Measurements from ENCODE around the gene HCFC1R1. TPM values are rescaled to one million over a fixed set of nuclear protein-coding genes. Genes with fewer than 3 reads are reported as not detected.

Gene HCFC1R1
- polyA plus RNA-seq, 4 donors, result 54.2 to 86.5 (median 68.9) TPM

GRCh38 chr16:3020604-3021448 is 2.9 kb downstream of the HCFC1R1 start:
- DNase-seq (ENCODE audit: low read depth in 4 of 4, low spot score in 2 of 4), result no peak

- DNase-seq (ENCODE audit: low read depth in 4 of 4, low spot score in 2 of 4), result no peak
Observed at GRCh38 chr16:3020247-3020603, 3.5 kb downstream of the HCFC1R1 start, which contains the start of gene TNFRSF12A. TNFRSF12A (plus strand) TSS chr16:3020368; CDS start chr16:3020398, 30 bp downstream.

GRCh38 chr16:3019594-3020246 is 4.0 kb downstream of the HCFC1R1 start:
- no peak for DNase-seq (ENCODE audit: low read depth in 4 of 4, low spot score in 2 of 4)

DNA sequence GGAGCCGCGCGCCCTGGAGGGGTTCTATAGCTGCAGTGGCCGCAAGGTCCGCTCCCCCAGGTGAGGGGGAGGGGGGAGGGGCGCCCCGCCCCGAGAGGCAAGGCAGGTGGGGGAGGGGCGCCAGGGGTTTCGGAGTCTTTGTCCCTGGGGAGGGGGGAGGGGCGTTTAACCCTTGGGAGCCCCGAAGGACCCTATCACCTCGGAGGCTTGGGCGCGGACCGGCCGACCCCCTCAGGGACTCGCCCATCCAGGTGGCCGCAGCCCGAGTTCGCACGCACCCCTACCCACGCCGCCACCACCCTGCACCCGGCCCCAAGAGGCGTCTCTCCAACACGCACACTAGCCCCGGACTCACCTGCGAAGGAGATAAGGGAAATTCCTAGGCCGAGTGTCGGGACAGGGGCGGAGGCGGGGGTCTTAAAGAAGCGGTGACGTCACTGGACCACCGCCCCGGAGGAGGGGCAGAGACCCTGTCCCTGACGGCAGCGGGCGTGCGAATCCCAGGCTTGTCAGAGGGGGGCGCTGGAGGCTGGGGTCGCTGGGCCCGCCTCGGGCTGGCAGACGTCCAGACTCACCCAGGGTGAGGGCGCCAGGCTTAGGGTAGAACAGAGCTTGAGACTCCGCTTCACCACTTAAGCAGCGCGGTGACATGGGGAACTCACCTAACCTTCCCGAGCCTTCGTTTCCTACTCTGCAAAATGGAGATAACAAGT is 5.8 kb downstream of the HCFC1R1 start, which contains the start of gene CLDN6:
Gene CLDN6 (minus strand): TSS at position 390 of the 713 bp plus-strand sequence. CDS start 2,162 bp downstream, outside the sequence.
- no peak for DNase-seq (ENCODE audit: low read depth in 4 of 4, low spot score in 2 of 4)

GRCh38 chr16:3017344-3017743 is 6.4 kb downstream of the HCFC1R1 start:
- DNase-seq (ENCODE audit: low read depth in 4 of 4, low spot score in 2 of 4), result no peak

GRCh38 chr16:3015865-3016521 is 7.7 kb downstream of the HCFC1R1 start:
- no peak for DNase-seq (ENCODE audit: low read depth in 4 of 4, low spot score in 2 of 4)

GRCh38 chr16:3014971-3015370 is 8.8 kb downstream of the HCFC1R1 start:
- DNase-seq (ENCODE audit: low read depth in 4 of 4, low spot score in 2 of 4), result no peak

- no peak for DNase-seq (ENCODE audit: low read depth in 4 of 4, low spot score in 2 of 4)
Observed at GRCh38 chr16:3013998-3014690, 9.6 kb downstream of the HCFC1R1 start.

DNA sequence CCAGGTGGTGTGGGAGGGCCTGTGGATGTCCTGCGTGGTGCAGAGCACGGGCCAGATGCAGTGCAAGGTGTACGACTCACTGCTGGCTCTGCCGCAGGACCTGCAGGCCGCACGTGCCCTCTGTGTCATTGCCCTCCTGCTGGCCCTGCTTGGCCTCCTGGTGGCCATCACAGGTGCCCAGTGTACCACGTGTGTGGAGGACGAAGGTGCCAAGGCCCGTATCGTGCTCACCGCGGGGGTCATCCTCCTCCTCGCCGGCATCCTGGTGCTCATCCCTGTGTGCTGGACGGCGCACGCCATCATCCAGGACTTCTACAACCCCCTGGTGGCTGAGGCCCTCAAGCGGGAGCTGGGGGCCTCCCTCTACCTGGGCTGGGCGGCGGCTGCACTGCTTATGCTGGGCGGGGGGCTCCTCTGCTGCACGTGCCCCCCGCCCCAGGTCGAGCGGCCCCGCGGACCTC is 10.2 kb downstream of the HCFC1R1 start:
- DNase-seq (ENCODE audit: low read depth in 4 of 4, low spot score in 2 of 4), result no peak

GRCh38 chr16:3012828-3013420 is 10.8 kb downstream of the HCFC1R1 start, which contains the start of gene CLDN9:
CLDN9 (plus strand) TSS chr16:3012923; CDS start chr16:3013363, 440 bp downstream.
- no peak for DNase-seq (ENCODE audit: low read depth in 4 of 4, low spot score in 2 of 4)

GRCh38 chr16:3012246-3012645 is 11.5 kb downstream of the HCFC1R1 start:
- no peak for DNase-seq (ENCODE audit: low read depth in 4 of 4, low spot score in 2 of 4)

- DNase-seq (ENCODE audit: low read depth in 4 of 4, low spot score in 2 of 4), result no peak
Observed at GRCh38 chr16:3010510-3010909, 13.2 kb downstream of the HCFC1R1 start.

- no peak for DNase-seq (ENCODE audit: low read depth in 4 of 4, low spot score in 2 of 4)
Observed at GRCh38 chr16:3009568-3010390, 14.0 kb downstream of the HCFC1R1 start.

DNA sequence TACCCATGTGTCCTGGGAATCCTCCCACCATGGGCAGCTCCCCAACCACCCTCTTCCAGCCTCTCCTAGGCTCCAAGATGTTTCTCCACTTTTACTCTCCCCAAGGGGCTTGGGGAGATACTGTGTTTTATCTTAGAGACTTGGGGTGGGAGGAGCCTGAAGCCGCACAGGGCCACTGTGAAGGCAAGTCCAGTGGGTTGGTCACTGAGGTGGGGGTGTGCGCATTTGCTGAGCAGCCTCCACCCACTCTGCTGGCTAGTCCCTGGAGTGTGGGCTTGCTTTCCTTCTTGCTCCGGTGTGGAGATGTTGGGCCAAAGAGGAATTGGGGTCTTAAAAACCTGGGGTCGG is 15.1 kb downstream of the HCFC1R1 start:
- DNase-seq (ENCODE audit: low read depth in 4 of 4, low spot score in 2 of 4), result no peak

DNA sequence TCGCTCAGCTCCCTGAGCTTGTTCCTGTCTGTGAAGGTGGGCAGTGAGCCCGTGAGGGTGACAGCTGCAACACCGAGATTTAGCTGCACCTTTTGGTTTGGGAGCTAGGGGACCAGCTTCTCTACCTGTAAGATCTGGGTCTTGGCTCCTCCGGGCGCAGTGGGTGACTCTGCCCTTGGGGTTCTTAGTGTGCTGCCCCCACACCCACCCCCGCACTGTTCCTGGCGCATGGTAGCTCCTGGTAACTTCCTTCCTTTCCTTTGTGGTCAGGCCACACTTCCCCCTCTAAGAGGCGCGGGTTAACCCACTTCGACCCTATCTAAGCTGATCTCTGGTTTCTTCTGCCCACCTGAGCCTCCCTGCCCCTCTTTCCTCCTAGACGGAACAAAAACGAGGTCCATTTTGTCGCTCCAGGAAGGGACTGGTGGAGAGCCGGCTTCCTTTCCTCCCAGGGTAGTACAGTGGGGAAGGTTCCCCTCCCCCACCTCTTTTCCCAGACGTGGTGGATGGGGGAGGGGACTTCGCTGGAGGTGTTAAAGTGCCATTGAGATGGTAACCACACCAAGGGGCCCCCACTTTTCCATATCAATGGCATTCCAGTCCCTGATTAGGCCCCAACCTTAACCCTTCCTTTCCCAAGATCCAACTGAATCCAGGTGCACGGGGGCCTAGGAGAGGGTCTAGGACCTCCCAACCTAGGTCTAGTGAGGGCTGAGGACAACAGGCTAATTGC is 15.6 kb downstream of the HCFC1R1 start:
- no peak for DNase-seq (ENCODE audit: low read depth in 4 of 4, low spot score in 2 of 4)

DNA sequence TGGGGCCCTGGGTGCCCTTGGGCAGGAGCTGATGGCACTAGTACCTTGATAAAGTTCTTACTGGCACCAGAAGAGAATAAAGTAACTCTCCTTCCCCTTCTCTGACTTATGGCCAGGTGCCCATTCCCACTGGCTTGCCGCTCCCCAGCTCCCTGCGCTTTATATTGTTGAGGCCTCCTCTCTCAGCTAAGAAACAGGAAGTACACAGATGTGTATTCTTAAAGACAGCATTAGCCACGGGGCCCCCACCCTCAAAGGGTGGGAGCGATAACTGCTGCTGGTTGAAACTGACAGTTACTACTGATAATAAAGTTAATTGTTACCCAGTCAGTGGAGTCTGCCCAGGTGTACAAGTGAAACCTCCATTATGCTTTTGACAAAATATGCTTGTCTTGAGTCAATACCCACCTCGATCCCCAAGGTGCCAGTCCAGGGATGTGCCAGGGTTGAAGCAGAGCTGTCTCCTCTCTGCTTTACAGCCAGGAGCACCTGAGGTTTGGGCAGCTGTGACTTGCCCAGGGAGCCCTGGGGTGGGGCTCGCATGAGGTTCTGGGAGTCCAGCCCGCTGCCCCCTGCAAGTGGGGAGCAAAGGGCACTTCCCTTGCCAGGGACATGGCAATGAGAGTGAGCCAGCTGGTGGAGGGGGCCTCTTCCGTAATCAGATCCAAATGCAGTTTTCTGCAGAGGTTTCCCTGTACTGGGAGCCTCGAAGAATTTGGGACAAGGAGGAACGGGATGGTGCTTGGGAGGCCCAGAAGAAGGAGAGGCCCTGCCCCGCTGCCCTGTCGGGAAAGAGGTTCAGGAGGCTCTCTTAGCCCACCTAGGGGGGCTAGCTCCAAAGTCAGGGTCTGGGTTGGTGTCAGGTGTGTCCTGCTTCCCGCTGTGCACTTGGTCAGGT is 16.4 kb downstream of the HCFC1R1 start:
- DNase-seq (ENCODE audit: low read depth in 4 of 4, low spot score in 2 of 4), result no peak

DNA sequence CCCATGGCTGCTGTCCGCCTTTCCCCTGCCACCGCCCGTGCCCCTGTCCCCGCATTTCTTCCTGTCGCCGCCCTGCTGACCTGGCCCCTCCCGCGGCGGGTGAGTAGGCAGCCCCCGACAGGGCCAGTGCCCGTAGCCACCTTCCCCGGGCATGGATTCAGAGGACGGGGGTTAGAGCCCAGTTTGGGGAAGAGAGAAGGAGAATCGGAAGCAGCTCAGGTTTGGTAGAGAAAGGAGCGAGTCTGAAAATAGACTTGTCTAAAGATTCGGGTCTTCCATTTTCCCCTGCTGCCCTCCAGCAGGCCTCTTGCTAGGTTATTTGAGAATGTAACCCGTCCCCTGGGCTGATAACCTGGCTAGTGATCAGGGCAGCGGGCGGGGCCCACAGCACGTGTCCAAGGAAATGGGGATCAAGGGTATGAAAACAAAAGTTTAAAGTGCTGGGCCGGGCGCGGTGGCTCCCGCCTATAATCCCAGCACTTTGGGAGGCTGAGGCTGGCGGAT is 18.9 kb downstream of the HCFC1R1 start:
- DNase-seq (ENCODE audit: low read depth in 4 of 4, low spot score in 2 of 4), result no peak

Measured in left renal cortex interstitium (tissue), 4 donors.